ENCODE measurements around the gene ZC3HAV1. TPM values are rescaled to one million over a fixed set of nuclear protein-coding genes. Genes with fewer than 3 reads are reported as not detected.

ZC3HAV1 gene
- total and polyA plus RNA-seq, 9 of the 15 experiments (the other 6 are each of a cell fraction or from before 2014, with no cell fraction given), result 11.9 to 40.5 (median 23.9) TPM

GRCh38 chr7:139032473-139032872, 77.0 kb downstream of the ZC3HAV1 start:
- POLR2A ChIA-PET, result interaction anchor here (0.5 to 1.2 kb wide), 2 partner anchors 37 to 59 kb away, joined by 3 to 4 read pairs; no protein-coding TSS in a partner anchor
- TF ChIP-seq ELF2 (CRISPR knock-in tag; IDR thresholded peaks at IDR 0.05), result no peak
- TF ChIP-seq ZNF347 (CRISPR knock-in tag; IDR thresholded peaks at IDR 0.05; ENCODE audit: low read depth), result no peak
- no peak for TF ChIP-seq TSHZ1 (CRISPR knock-in tag; IDR thresholded peaks at IDR 0.05)
- no peak for TF ChIP-seq ZBTB12 (CRISPR knock-in tag; IDR thresholded peaks at IDR 0.05)
- TF ChIP-seq PATZ1 (CRISPR knock-in tag; IDR thresholded peaks at IDR 0.05; ENCODE audit: borderline replicate concordance), result no peak
- no peak for TF ChIP-seq PHB (CRISPR knock-in tag; IDR thresholded peaks at IDR 0.05)
- TF ChIP-seq STAT5B (CRISPR knock-in tag; IDR thresholded peaks at IDR 0.05), result no peak
- no peak for TF ChIP-seq ATF6 (CRISPR knock-in tag; IDR thresholded peaks at IDR 0.05)
- no peak for TF ChIP-seq ZNF561 (CRISPR knock-in tag; conservative IDR thresholded peaks at IDR 0.05)
- TF ChIP-seq FOXA1 (IDR thresholded peaks at IDR 0.05; ENCODE audit: borderline replicate concordance), result no peak
- TF ChIP-seq ZNF277 (CRISPR knock-in tag; IDR thresholded peaks at IDR 0.05; ENCODE audit: borderline replicate concordance), result no peak
- no peak for TF ChIP-seq CREBBP (IDR thresholded peaks at IDR 0.05; ENCODE audit: low read depth, low read length)
- TF ChIP-seq GATAD2B (IDR thresholded peaks at IDR 0.05; ENCODE audit: borderline replicate concordance), result no peak

More at GRCh38 chr7:139032473-139032872, 77.0 kb downstream of the ZC3HAV1 start:
- Histone ChIP-seq H3K9me3 (replicated peaks; ENCODE audit: control insufficient read depth, insufficient read depth, low read depth, low read length) (no peaks in the 10 kb centered on the region), H3K4me3 (no peak overlapping the region), H2AFZ (ENCODE audit: low read depth, low read length) (no peak overlapping the region), H3K9ac (ENCODE audit: insufficient read depth in 1 of 2, low read depth in 2 of 2, low read length in 2 of 2) (no peak overlapping the region), H3K79me2 (ENCODE audit: control insufficient read depth, insufficient read depth, low read length) (no peaks in the 10 kb centered on the region), H3K9me1 (ENCODE audit: control insufficient read depth, insufficient read depth, low read length) (no peaks in the 10 kb centered on the region), H3K4me1 (replicated peaks in 1 of 2; ENCODE audit: control insufficient read depth in 2 of 2, insufficient read depth in 2 of 2, low read length in 2 of 2) (peaks cover 0 to 19% of the 10 kb centered on the region in 2 experiments; a peak in 2 of 5 replicates), H4K20me1 (replicated peaks; ENCODE audit: control insufficient read depth, insufficient read depth, low read length) (no peaks in the 10 kb centered on the region), H3K4me2 (ENCODE audit: insufficient read depth, low read length) (no peak overlapping the region), H3K27ac (ENCODE audit: extremely low read depth, low read depth, low read length) (no peak overlapping the region), H3K36me3 (ENCODE audit: control insufficient read depth, insufficient read depth, low read length) (no peaks in the 10 kb centered on the region), H3K27me3 (ENCODE audit: control insufficient read depth in 2 of 2, insufficient read depth in 2 of 2, low read length in 2 of 2) (no peaks in the 10 kb centered on the region; a peak in 1 of 5 replicates)
- in situ Hi-C loops (cut with MboI), result no loop called here
- no TSS peak for BruUV-seq (replicated peaks)
- 59% methylated on average over 4 of the region's 4 CpGs for WGBS (ENCODE audit: insufficient coverage, low coverage, missing lambda C conversion rate)
- FAIRE-seq (no peak), DNase-seq (ENCODE audit: extremely low read depth in 1 of 4, low spot score in 3 of 4) (no peak), ATAC-seq (no peak)
- intact Hi-C loops (cut with micrococcal nuclease), result no loop called here
- CTCF ChIA-PET (ENCODE audit: low intra/inter-chr PET ratio), result no interaction called here

Data from K562 (cell line).